ENCODE data around the gene CCND2. TPM values are rescaled to one million over a fixed set of nuclear protein-coding genes. Genes with fewer than 3 reads are reported as not detected.
A peak's percentile ranks its signal among the peaks of the same experiment; 100 is the strongest.

The CCND2 gene
- total and polyA plus RNA-seq, 11 donors: 48.0 to 620 (median 208) TPM

GRCh38 chr12:4283512-4284255, 10.1 kb downstream of the CCND2 start:
- H3K27me3 ChIP-seq: no peaks in the 10 kb centered on the region
- DNase-seq (no peak), ATAC-seq (no peak)
- no peak overlapping the region for H3K4me3 ChIP-seq
- peaks cover 0 to 97% (median 66%) of the 10 kb centered on the region in 12 donors for H3K4me1 ChIP-seq
- H3K9me3 ChIP-seq: no peaks in the 10 kb centered on the region
- WGBS, 4 donors: 46 to 55% (median 50%) methylated on average over 12 of the region's 12 CpGs
- TF ChIP-seq POLR2A (IDR thresholded peaks at IDR 0.05): no peak
- TF ChIP-seq, protein P1, sequence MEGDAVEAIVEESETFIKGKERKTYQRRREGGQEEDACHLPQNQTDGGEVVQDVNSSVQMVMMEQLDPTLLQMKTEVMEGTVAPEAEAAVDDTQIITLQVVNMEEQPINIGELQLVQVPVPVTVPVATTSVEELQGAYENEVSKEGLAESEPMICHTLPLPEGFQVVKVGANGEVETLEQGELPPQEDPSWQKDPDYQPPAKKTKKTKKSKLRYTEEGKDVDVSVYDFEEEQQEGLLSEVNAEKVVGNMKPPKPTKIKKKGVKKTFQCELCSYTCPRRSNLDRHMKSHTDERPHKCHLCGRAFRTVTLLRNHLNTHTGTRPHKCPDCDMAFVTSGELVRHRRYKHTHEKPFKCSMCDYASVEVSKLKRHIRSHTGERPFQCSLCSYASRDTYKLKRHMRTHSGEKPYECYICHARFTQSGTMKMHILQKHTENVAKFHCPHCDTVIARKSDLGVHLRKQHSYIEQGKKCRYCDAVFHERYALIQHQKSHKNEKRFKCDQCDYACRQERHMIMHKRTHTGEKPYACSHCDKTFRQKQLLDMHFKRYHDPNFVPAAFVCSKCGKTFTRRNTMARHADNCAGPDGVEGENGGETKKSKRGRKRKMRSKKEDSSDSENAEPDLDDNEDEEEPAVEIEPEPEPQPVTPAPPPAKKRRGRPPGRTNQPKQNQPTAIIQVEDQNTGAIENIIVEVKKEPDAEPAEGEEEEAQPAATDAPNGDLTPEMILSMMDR (IDR thresholded peaks at IDR 0.05): no peak
- peaks cover 0 to 100% (median 89%) of the 10 kb centered on the region in 9 donors for H3K36me3 ChIP-seq
- intact Hi-C loops (cut with DNase I): loop anchor here in 2 of 10 donors (5.0 to 10.0 kb wide), 2 partner anchors 396 to 399 kb away; no protein-coding TSS in a partner anchor
- H3K27ac ChIP-seq: peak overlapping the region in 1 of 12 donors; percentile 95

- peaks cover 0 to 100% (median 89%) of the 10 kb centered on the region in 9 donors for H3K36me3 ChIP-seq
- no peaks in the 10 kb centered on the region for H3K27me3 ChIP-seq
- WGBS, 4 donors: 56 to 79% (median 66%) methylated on average over 4 of the region's 4 CpGs
- no peak for TF ChIP-seq POLR2A (IDR thresholded peaks at IDR 0.05)
- TF ChIP-seq, protein P1 (IDR thresholded peaks at IDR 0.05): no peak
- intact Hi-C loops (cut with DNase I): loop anchor here in 2 of 10 donors (5.0 to 10.0 kb wide), 2 partner anchors 397 to 400 kb away; no protein-coding TSS in a partner anchor
- no peak for DNase-seq
- no peaks in the 10 kb centered on the region for H3K9me3 ChIP-seq
- no peak for ATAC-seq
- no peak overlapping the region for H3K27ac ChIP-seq
- H3K4me3 ChIP-seq: no peak overlapping the region
- H3K4me1 ChIP-seq: peaks cover 0 to 97% (median 66%) of the 10 kb centered on the region in 12 donors
Observed at GRCh38 chr12:4284306-4284705, 10.7 kb downstream of the CCND2 start.

DNA sequence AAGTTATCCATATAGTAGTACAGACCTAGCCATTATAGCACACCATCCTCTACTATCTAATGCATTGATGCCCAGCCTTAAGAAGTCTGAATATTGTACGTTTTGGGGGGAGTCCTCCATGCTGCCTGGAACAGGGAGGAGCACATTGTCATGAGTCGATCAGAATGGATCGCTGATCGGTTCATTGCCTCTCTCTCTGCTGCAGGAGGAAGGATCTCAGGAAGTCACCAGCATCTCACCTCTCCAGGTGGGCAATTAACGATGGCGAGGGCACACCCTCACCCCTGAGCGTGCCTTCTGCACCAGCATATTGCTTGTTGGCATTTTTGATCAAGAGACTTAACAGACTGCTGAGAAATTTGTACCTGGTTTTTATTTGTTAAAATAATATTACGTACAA, 11.5 kb downstream of the CCND2 start:
- Histone ChIP-seq H3K27ac (no peak overlapping the region), H3K9me3 (no peaks in the 10 kb centered on the region), H3K4me1 (peaks cover 1 to 97% (median 67%) of the 10 kb centered on the region in 12 donors), H3K36me3 (peaks cover 0 to 100% (median 89%) of the 10 kb centered on the region in 9 donors), H3K27me3 (no peaks in the 10 kb centered on the region), H3K4me3 (no peak overlapping the region)
- intact Hi-C loops (cut with DNase I): loop anchor here in 1 of 10 donors (10.0 kb wide), 1 partner anchor 400 kb away; no protein-coding TSS in a partner anchor
- WGBS, 4 donors: 80 to 86% (median 82%) methylated on average over 6 to 8 of the region's 8 CpGs
- ATAC-seq (no peak), DNase-seq (no peak)
- TF ChIP-seq POLR2A (IDR thresholded peaks at IDR 0.05): no peak
- TF ChIP-seq, protein P1 (IDR thresholded peaks at IDR 0.05): no peak

GRCh38 chr12:4286228-4286627, 12.7 kb downstream of the CCND2 start:
- DNase-seq (no peak), ATAC-seq (no peak)
- WGBS, 4 donors: 53 to 68% (median 65%) methylated on average over 10 to 12 of the region's 12 CpGs
- Histone ChIP-seq H3K4me1 (peaks cover 2 to 92% (median 64%) of the 10 kb centered on the region in 12 donors), H3K27me3 (no peaks in the 10 kb centered on the region), H3K4me3 (no peak overlapping the region), H3K9me3 (no peaks in the 10 kb centered on the region), H3K36me3 (peaks cover 0 to 98% (median 86%) of the 10 kb centered on the region in 9 donors), H3K27ac (peak overlapping the region in 4 of 12 donors; percentile 9 to 74 (median 62))
- TF ChIP-seq POLR2A (IDR thresholded peaks at IDR 0.05): no peak
- TF ChIP-seq, protein P1 (IDR thresholded peaks at IDR 0.05): no peak
- intact Hi-C loops (cut with DNase I): loop anchor here in 1 of 10 donors (10.0 kb wide), 1 partner anchor 401 kb away; no protein-coding TSS in a partner anchor
